ENCODE data around the gene GRB10.
A peak's percentile ranks its signal among the peaks of the same experiment; 100 is the strongest.
"Not testable (repeated sequence)": the region's sequence is repeated elsewhere in the genome, so short reads cannot be mapped to it uniquely, and the experiment has no call there.

GRB10 gene

GRCh38 chr7:50779427-50779826 lies 3.3 kb downstream of the GRB10 start:
- no peak for DNase-seq (ENCODE audit: low spot score)

- no peak for DNase-seq (ENCODE audit: low spot score)
These were observed 4.5 kb downstream of the GRB10 start for GRCh38 chr7:50778189-50778588.

GRCh38 chr7:50775836-50776235 lies 6.9 kb downstream of the GRB10 start:
- DNase-seq (ENCODE audit: low spot score), result no peak

- DNase-seq (ENCODE audit: low spot score), result no peak
These were observed 7.5 kb downstream of the GRB10 start for GRCh38 chr7:50775231-50775630.

- DNase-seq (ENCODE audit: low spot score), result no peak
These were observed 8.4 kb downstream of the GRB10 start for GRCh38 chr7:50774319-50774718.

GRCh38 chr7:50773071-50773470 lies 9.6 kb downstream of the GRB10 start:
- DNase-seq (ENCODE audit: low spot score), result not testable (repeated sequence)

GRCh38 chr7:50771120-50772002 lies 11.3 kb downstream of the GRB10 start:
- no peak for DNase-seq (ENCODE audit: low spot score)

- DNase-seq (ENCODE audit: low spot score), result no peak
These were observed 13.9 kb downstream of the GRB10 start for GRCh38 chr7:50768485-50769474.

- no peak for DNase-seq (ENCODE audit: low spot score)
These were observed 15.9 kb downstream of the GRB10 start for GRCh38 chr7:50766849-50767207.

GRCh38 chr7:50766106-50766848 lies 16.4 kb downstream of the GRB10 start:
- peak; percentile 5 for DNase-seq (ENCODE audit: low spot score)

GRCh38 chr7:50762337-50762736 lies 20.4 kb downstream of the GRB10 start:
- DNase-seq (ENCODE audit: low spot score), result no peak

- DNase-seq (ENCODE audit: low spot score), result no peak
These were observed 21.0 kb downstream of the GRB10 start for GRCh38 chr7:50761713-50762112.

- DNase-seq (ENCODE audit: low spot score), result no peak
These were observed 24.8 kb downstream of the GRB10 start for GRCh38 chr7:50757703-50758390.

- no peak for DNase-seq (ENCODE audit: low spot score)
These were observed 26.5 kb downstream of the GRB10 start for GRCh38 chr7:50756180-50756579.

GRCh38 chr7:50754684-50755083 lies 28.0 kb downstream of the GRB10 start:
- DNase-seq (ENCODE audit: low spot score), result no peak

GRCh38 chr7:50754241-50754640 lies 28.5 kb downstream of the GRB10 start:
- DNase-seq (ENCODE audit: low spot score), result no peak

- no peak for DNase-seq (ENCODE audit: low spot score)
These were observed 30.3 kb downstream of the GRB10 start for GRCh38 chr7:50752422-50752821.

GRCh38 chr7:50751146-50751545 lies 31.6 kb downstream of the GRB10 start:
- no peak for DNase-seq (ENCODE audit: low spot score)

GRCh38 chr7:50749896-50750295 lies 32.8 kb downstream of the GRB10 start:
- DNase-seq (ENCODE audit: low spot score), result no peak

GRCh38 chr7:50748472-50748871 lies 34.2 kb downstream of the GRB10 start:
- no peak for DNase-seq (ENCODE audit: low spot score)

GRCh38 chr7:50745835-50746234 lies 36.9 kb downstream of the GRB10 start:
- no peak for DNase-seq (ENCODE audit: low spot score)

Measured in SK-N-DZ (cell line).